IMR-90 (cell line): Measurements from ENCODE around the gene FER1L5. TPM values are rescaled to one million over a fixed set of nuclear protein-coding genes. Genes with fewer than 3 reads are reported as not detected.
A peak's percentile ranks its signal among the peaks of the same experiment; 100 is the strongest.

Experiments
- ATAC-seq: fragments of 200-7000 bp; cut with Tn5 transposase; 2 replicates; pipeline ENCODE4 v1.9.1; 2020; ENCODE audit warnings: low read depth, mild to moderate bottlenecking, moderate library complexity
- BruUV-seq: library from RNA; stranded (reverse); fragments of 400-500 nt; replicated peaks from 2 replicates; lab custom pipeline; 2021; lab: Mats Ljungman, UMichigan
- CTCF ChIA-PET: fragments of 300-600 bp; formaldehyde crosslinking; extraction: SDS; loops from one replicate; lab custom pipeline; 2021; ENCODE audit warnings: antibody characterized with exemption; lab: Yijun Ruan, JAX
- POLR2A ChIA-PET: fragments of 300-600 bp; sonication (Branson Sonifier 250); formaldehyde crosslinking; loops from one replicate; lab custom pipeline; 2022; ENCODE audit warnings: antibody characterized with exemption; ENCODE audit not compliant: unreplicated experiment; lab: Charles Lee
- DNase-seq: peaks from one replicate; pipeline ENCODE4 v3.0.0; 2013
- H2AFZ ChIP-seq: replicated peaks from 2 replicates; pipeline ENCODE3; 2013; ENCODE audit warnings: low read length, mild to moderate bottlenecking; ENCODE audit not compliant: poor library complexity
- H2AK5ac ChIP-seq: 2 replicates; pipeline ENCODE4 v1.6.1; 2013; ENCODE audit warnings: low read depth, low read length, inconsistent platforms
- H2AK9ac ChIP-seq: replicated peaks from 2 replicates; pipeline ENCODE3; 2013; ENCODE audit warnings: mild to moderate bottlenecking, low read depth, low read length, moderate library complexity; ENCODE audit not compliant: poor library complexity
- H2BK120ac ChIP-seq: 2 replicates; pipeline ENCODE4 v1.6.1; 2013; ENCODE audit warnings: low read depth, low read length, inconsistent platforms
- H2BK15ac ChIP-seq: 3 replicates; pipeline ENCODE4 v1.6.1; 2013; ENCODE audit warnings: low read depth, low read length, inconsistent platforms
- H2BK20ac ChIP-seq: 2 replicates; pipeline ENCODE4 v1.6.1; 2013; ENCODE audit warnings: low read depth, mild to moderate bottlenecking, inconsistent platforms, low read length, moderate library complexity
- H2BK5ac ChIP-seq: 2 replicates; pipeline ENCODE4 v1.6.1; 2013; ENCODE audit warnings: mild to moderate bottlenecking, low read depth, low read length, inconsistent platforms; ENCODE audit not compliant: poor library complexity, severe bottlenecking
- H3K14ac ChIP-seq: replicated peaks from 2 replicates; pipeline ENCODE4 v1.6.1; 2013; ENCODE audit warnings: low read depth, low read length, inconsistent platforms
- H3K18ac ChIP-seq: 2 replicates; pipeline ENCODE4 v1.6.1; 2013; ENCODE audit warnings: low read depth, low read length, control low read depth
- H3K23ac ChIP-seq: 2 replicates; pipeline ENCODE4 v1.6.1; 2013; ENCODE audit warnings: low read depth, low read length, inconsistent platforms
- H3K27ac ChIP-seq: 2 replicates; pipeline ENCODE4 v1.5.1; 2013; ENCODE audit warnings: mild to moderate bottlenecking, control low read depth, low read length; ENCODE audit not compliant: insufficient read depth
- H3K27me3 ChIP-seq: 2 replicates; pipeline ENCODE4 v1.6.1; 2013; ENCODE audit warnings: low read length; ENCODE audit not compliant: control insufficient read depth, insufficient read depth
- H3K36me3 ChIP-seq: 2 replicates; pipeline ENCODE4 v1.6.1; 2013; ENCODE audit warnings: low read length, mixed read lengths; ENCODE audit not compliant: control insufficient read depth, insufficient read depth
- H3K4ac ChIP-seq: 2 replicates; pipeline ENCODE4 v1.6.1; 2013; ENCODE audit warnings: low read depth, low read length, inconsistent platforms
- H3K4me1 ChIP-seq: 2 replicates; pipeline ENCODE4 v1.6.1; 2013; ENCODE audit warnings: low read length, mixed read lengths; ENCODE audit not compliant: control insufficient read depth, insufficient read depth
- H3K4me2 ChIP-seq: 2 replicates; pipeline ENCODE4 v1.6.1; 2013; ENCODE audit warnings: low read depth, mild to moderate bottlenecking, control low read depth, low read length, moderate library complexity
- H3K4me3 ChIP-seq: 2 replicates; pipeline ENCODE4 v1.5.1; 2013; ENCODE audit warnings: low read depth, mild to moderate bottlenecking, control low read depth, low read length, moderate library complexity; ENCODE audit not compliant: insufficient read depth
- H3K56ac ChIP-seq: 2 replicates; pipeline ENCODE4 v1.6.1; 2013; ENCODE audit warnings: low read length, inconsistent platforms; ENCODE audit not compliant: insufficient read depth; ENCODE audit errors: extremely low read depth
- H3K79me1 ChIP-seq, 2 experiments: 2 replicates each; pipeline ENCODE4 v1.6.1; 2013; ENCODE audit warnings: low read length in 2 of 2, inconsistent platforms in 1 of 2, low read depth in 1 of 2
- H3K9ac ChIP-seq: 2 replicates; pipeline ENCODE4 v1.6.1; 2013; ENCODE audit warnings: low read depth, low read length, control low read depth
- H3K9me1 ChIP-seq: 2 replicates; pipeline ENCODE4 v1.6.1; 2013; ENCODE audit warnings: low read length, inconsistent platforms; ENCODE audit not compliant: insufficient read depth
- H3K9me3 ChIP-seq: 2 replicates; pipeline ENCODE4 v1.6.1; 2013; ENCODE audit warnings: low read length; ENCODE audit not compliant: control insufficient read depth, insufficient read depth
- H4K20me1 ChIP-seq: 2 replicates; pipeline ENCODE4 v1.6.1; 2013; ENCODE audit warnings: low read length, inconsistent platforms; ENCODE audit not compliant: insufficient read depth
- H4K5ac ChIP-seq: 2 replicates; pipeline ENCODE4 v1.6.1; 2013; ENCODE audit warnings: mild to moderate bottlenecking, low read depth, low read length, control low read depth
- H4K8ac ChIP-seq, 2 experiments: 2 replicates each; pipeline ENCODE4 v1.6.1; 2013; ENCODE audit warnings: low read depth in 2 of 2, low read length in 2 of 2, control low read depth in 1 of 2, inconsistent platforms in 1 of 2
- H4K91ac ChIP-seq: 2 replicates; pipeline ENCODE4 v1.6.1; 2013; ENCODE audit warnings: low read depth, low read length, inconsistent platforms; ENCODE audit not compliant: insufficient read depth
- BHLHE40 ChIP-seq: fragments of 150-350 bp; IDR thresholded peaks from 2 replicates; pipeline ENCODE4 v1.6.1; 2016; ENCODE audit warnings: mild to moderate bottlenecking, low read depth, low read length
- CEBPB ChIP-seq: IDR thresholded peaks from 2 replicates; pipeline ENCODE4 v1.6.1; 2012; ENCODE audit warnings: low read depth, low read length, improper control_type of control experiment
- CTCF ChIP-seq: conservative IDR thresholded peaks from 2 replicates; pipeline ENCODE4 v1.5.1; 2012; ENCODE audit warnings: mild to moderate bottlenecking, low read depth, low read length, improper control_type of control experiment
- FOS ChIP-seq: fragments of 150-350 bp; IDR thresholded peaks from 2 replicates; pipeline ENCODE4 v1.6.1; 2016; ENCODE audit warnings: low read depth, low read length
- MAFK ChIP-seq: IDR thresholded peaks from 2 replicates; pipeline ENCODE4 v1.6.1; 2012; ENCODE audit warnings: low read depth, low read length, improper control_type of control experiment
- MAZ ChIP-seq: IDR thresholded peaks from 2 replicates; pipeline ENCODE4 v1.6.1; 2012; ENCODE audit warnings: low read depth, mild to moderate bottlenecking, low read length, improper control_type of control experiment, moderate library complexity, borderline replicate concordance
- MXI1 ChIP-seq: IDR thresholded peaks from 2 replicates; pipeline ENCODE4 v1.6.1; 2012; ENCODE audit warnings: low read depth, mild to moderate bottlenecking, low read length, moderate library complexity, borderline replicate concordance
- RAD21 ChIP-seq: IDR thresholded peaks from 2 replicates; pipeline ENCODE4 v1.6.1; 2012; ENCODE audit warnings: low read length, improper control_type of control experiment
- SMC3 ChIP-seq: fragments of 150-350 bp; IDR thresholded peaks from 2 replicates; pipeline ENCODE4 v1.6.1; 2016; ENCODE audit warnings: low read depth, mild to moderate bottlenecking, antibody characterized with exemption, low read length, moderate library complexity
- USF2 ChIP-seq: fragments of 150-350 bp; IDR thresholded peaks from 2 replicates; pipeline ENCODE4 v1.6.1; 2017; ENCODE audit warnings: mild to moderate bottlenecking, antibody characterized with exemption, low read length, low read depth
- WGBS, 2 experiments: methylation state at CpG; one replicate each; pipeline versions ENCODE4 v1.1.5 to v1.1.7; 2013; ENCODE audit warnings: missing lambda C conversion rate in 2 of 2; ENCODE audit not compliant: insufficient read length in 1 of 2; ENCODE audit errors: extremely low coverage in 2 of 2; 5-methylcytosine and 5-hydroxymethylcytosine counted together
- dilution Hi-C: fragments of 300-500 bp; cut with HindIII; formaldehyde crosslinking; loops from one replicate; pipeline ENCODE4 v1.14.3; 2018; ENCODE audit warnings: low sequenced_read_pairs; ENCODE audit not compliant: unreplicated experiment
- in situ Hi-C: fragments of 300-500 bp; cut with MboI; formaldehyde crosslinking; loops from 3 replicates; pipeline ENCODE4 v1.14.3; 2019; ENCODE audit warnings: low sequenced_read_pairs, inconsistent platforms, mixed read lengths
- intact Hi-C: fragments of 100-400 bp; cut with micrococcal nuclease; formaldehyde crosslinking; loops from 2 replicates; pipeline ENCODE4 v1.10.0; 2022
- polyA plus RNA-seq, 3 experiments: library from polyadenylated mRNA; depleted of rRNA; stranded (reverse); fragments of >200 nt; gene quantifications; 2 replicates each; pipeline ENCODE4 v1.2.3, GENCODE V29; 2012; ENCODE audit warnings: low replicate concordance in 1 of 3
- total RNA-seq: library from RNA; depleted of rRNA; stranded (reverse); fragments of >200 nt; gene quantifications from 2 replicates; pipeline ENCODE4 v1.2.3, GENCODE V29; 2012

FER1L5 gene
- total and polyA plus RNA-seq, 2 of the 4 experiments (the other 2 are of a cell fraction): 0.15 to 0.36 TPM

- TF ChIP-seq RAD21 (no peak), CEBPB (no peak)
Measured at GRCh38 chr2:96625571-96626552, 16.7 kb upstream of the FER1L5 start (continued).

GRCh38 chr2:96626553-96626942 lies 16.0 kb upstream of the FER1L5 start:
- no CpG with 5 or more reads among the region's 2 CpGs for WGBS, 2 experiments
- H3K4me2 ChIP-seq: no peak overlapping the region
- dilution Hi-C loops: no loop called here
- no peak overlapping the region for H2AK5ac ChIP-seq
- ChIA-PET CTCF (no interaction called here), POLR2A (no interaction called here)
- no peaks in the 10 kb centered on the region for H3K9me3 ChIP-seq
- H3K18ac ChIP-seq: no peak overlapping the region
- no peak overlapping the region for H3K56ac ChIP-seq
- no peak overlapping the region for H3K27ac ChIP-seq
- no peak overlapping the region for H4K8ac ChIP-seq
- no peaks in the 10 kb centered on the region for H3K27me3 ChIP-seq
- no TSS peak for BruUV-seq
- ATAC-seq (no peak), DNase-seq (no peak)
- H3K4me1 ChIP-seq: peaks cover 6% of the 10 kb centered on the region
- H4K20me1 ChIP-seq: peaks cover 5% of the 10 kb centered on the region; the same call in 1 of the 2 replicates
- no peak overlapping the region for H2BK120ac ChIP-seq
- peak overlapping the region; percentile 53; the same call in 1 of the 2 replicates for H3K23ac ChIP-seq
- H2BK20ac ChIP-seq: no peak overlapping the region
- H2BK15ac ChIP-seq: no peak overlapping the region
- TF ChIP-seq CTCF (no peak), CEBPB (no peak), MAZ (no peak), USF2 (no peak), FOS (no peak), MXI1 (no peak), SMC3 (no peak), MAFK (no peak), RAD21 (no peak), BHLHE40 (no peak)
- peaks cover 10% of the 10 kb centered on the region for H3K9me1 ChIP-seq
- in situ Hi-C loops: no loop called here
- H2AK9ac ChIP-seq: no peak overlapping the region
- peaks cover 22% of the 10 kb centered on the region for H3K36me3 ChIP-seq
- no peak overlapping the region for H3K4ac ChIP-seq
- intact Hi-C loops: no loop called here
- H2BK5ac ChIP-seq: no peak overlapping the region
- no peak overlapping the region for H3K9ac ChIP-seq
- 0 out of 2 replicates have a peak overlapping the region, but pooled peaks have one; percentile 23 for H3K14ac ChIP-seq
- H3K4me3 ChIP-seq: no peak overlapping the region
- no peak overlapping the region for H2AFZ ChIP-seq
- H3K79me1 ChIP-seq: peaks cover 23 to 52% of the 10 kb centered on the region in 2 experiments
- H4K5ac ChIP-seq: no peak overlapping the region
- no peak overlapping the region for H4K91ac ChIP-seq
